Omental fat pad (tissue), 4 donors: ENCODE measurements around the gene CCDC88B. TPM values are rescaled to one million over a fixed set of nuclear protein-coding genes. Genes with fewer than 3 reads are reported as not detected.

Source experiments
- ATAC-seq: fragments of 150-250 bp; one replicate; pipeline ENCODE4 v1.9.1; 2016; ENCODE audit warnings: mild to moderate bottlenecking, moderate library complexity; ENCODE audit not compliant: low FRiP score
- DNase-seq: peaks from one replicate; pipeline ENCODE4 v3.0.0-alpha.2; 2019; ENCODE audit warnings: low spot score
- total RNA-seq, 4 donors: library from RNA; depleted of rRNA; stranded (reverse); fragments of >200 nt; gene quantifications; one replicate each; pipeline ENCODE4 v1.1.0, GENCODE V29; 2016
- TF ChIP-seq, protein P1 (sequence below), 3 donors: fragments of 450-650 bp; IDR thresholded peaks; one replicate each; pipeline ENCODE4 v1.5.1; 2016 to 2017; ENCODE audit warnings: antibody characterized with exemption in 3 of 3, mild to moderate bottlenecking in 3 of 3, moderate library complexity in 2 of 3

Gene CCDC88B
- total RNA-seq, 4 donors from 2014 or later, result 6.2 to 24.1 (median 10.3) TPM

DNA sequence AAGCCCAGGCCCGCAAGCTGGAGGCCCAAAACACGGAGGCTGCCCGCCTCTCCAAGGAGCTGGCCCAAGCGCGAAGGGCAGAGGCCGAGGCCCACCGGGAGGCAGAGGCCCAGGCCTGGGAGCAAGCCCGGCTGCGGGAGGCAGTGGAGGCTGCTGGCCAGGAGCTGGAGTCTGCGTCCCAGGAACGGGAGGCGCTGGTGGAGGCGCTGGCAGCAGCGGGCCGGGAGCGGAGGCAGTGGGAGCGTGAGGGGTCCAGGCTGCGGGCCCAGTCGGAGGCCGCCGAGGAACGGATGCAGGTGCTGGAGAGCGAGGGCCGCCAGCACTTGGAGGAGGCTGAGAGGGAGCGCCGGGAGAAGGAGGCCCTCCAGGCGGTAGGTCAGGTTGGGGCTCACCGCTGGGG, 4.8 kb downstream of the CCDC88B start:
- DNase-seq, result no peak
- ATAC-seq, result no peak
- TF ChIP-seq, protein P1, sequence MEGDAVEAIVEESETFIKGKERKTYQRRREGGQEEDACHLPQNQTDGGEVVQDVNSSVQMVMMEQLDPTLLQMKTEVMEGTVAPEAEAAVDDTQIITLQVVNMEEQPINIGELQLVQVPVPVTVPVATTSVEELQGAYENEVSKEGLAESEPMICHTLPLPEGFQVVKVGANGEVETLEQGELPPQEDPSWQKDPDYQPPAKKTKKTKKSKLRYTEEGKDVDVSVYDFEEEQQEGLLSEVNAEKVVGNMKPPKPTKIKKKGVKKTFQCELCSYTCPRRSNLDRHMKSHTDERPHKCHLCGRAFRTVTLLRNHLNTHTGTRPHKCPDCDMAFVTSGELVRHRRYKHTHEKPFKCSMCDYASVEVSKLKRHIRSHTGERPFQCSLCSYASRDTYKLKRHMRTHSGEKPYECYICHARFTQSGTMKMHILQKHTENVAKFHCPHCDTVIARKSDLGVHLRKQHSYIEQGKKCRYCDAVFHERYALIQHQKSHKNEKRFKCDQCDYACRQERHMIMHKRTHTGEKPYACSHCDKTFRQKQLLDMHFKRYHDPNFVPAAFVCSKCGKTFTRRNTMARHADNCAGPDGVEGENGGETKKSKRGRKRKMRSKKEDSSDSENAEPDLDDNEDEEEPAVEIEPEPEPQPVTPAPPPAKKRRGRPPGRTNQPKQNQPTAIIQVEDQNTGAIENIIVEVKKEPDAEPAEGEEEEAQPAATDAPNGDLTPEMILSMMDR (IDR thresholded peaks at IDR 0.05), result no peak

DNA sequence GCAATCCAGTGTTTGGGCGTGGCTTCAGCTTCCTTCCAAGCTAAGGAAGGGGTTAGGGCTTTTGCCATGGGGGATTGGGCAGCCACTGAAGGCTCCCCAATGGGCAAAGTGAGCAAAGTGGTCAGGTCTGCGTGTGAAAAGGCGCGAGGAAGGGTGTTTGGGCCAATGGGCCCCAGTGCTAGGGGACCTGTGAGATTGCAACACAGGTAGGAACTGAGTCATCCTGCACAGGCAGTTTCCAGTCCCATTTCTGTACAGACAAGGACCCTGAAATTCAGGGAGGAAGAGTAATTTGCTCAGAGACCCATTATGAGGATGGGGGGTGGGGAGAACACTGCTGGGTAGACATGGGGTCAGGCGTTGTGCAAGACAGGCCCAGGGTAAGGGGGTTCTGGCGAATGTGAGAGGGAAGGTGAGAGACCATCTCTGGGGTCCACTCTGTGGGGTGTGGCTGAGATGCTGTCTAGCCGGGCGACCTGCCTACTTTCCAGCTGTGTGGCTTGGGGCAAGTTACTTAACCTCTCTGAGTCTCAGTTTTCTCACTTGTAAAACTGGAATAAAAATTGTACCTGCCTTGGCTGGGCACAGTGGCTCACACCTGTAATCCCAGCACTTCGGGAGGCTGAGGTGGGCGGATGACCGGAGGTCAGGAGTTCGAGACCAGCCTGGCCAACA, 7.3 kb downstream of the CCDC88B start:
- DNase-seq, result no peak
- TF ChIP-seq, protein P1 (IDR thresholded peaks at IDR 0.05), result no peak
- ATAC-seq, result no peak

DNA sequence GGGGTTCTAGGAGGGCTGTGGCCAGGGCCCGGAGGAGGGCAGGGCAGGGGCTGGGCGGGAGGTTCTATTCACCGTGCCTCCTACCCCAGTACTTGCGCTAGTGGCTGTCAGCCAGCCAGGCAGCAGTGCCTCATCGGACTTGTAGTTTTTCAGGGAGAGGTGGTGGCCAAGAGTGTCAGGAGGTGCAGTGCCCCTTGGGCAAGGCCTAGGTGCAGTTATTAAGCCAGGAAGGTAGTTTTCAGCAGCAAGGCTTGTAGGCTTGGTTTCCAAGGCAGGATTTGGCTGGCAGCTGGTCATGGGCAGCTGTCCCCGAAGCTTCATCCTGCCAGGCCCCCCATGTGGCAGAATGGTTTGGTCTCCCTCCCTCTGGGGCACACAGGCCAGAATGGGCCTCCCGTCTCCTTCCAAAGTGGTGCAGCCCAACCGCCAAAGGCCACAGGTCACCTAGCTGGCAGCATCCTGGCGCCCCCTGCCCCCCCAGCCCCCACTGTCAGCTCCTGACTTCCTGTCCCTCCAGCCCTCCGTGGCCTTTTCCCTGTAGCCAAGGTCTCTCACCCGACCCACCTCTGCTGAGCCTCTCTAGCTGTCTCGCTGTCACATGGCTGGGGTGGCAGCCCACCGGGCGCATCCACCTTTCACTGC, 8.5 kb downstream of the CCDC88B start:
- TF ChIP-seq, protein P1 (IDR thresholded peaks at IDR 0.05), result no peak
- ATAC-seq (no peak), DNase-seq (no peak)

DNA sequence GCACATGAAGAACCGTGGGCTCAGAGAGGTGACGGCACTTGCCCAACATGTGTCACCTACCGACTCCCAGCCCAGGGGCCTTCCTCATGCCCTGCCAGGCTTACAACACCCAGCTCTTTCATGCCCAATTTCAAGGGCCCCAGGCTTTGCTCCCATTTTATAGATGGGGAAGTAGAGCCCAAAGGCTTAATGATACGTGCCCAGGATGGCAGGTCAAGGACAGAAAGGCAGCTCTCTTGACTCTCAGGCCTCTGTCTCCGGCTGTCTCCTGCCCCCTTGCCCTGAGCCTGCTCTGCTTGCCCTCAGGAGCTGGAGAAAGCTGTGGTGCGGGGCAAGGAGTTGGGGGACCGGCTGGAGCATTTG, 9.0 kb downstream of the CCDC88B start:
- DNase-seq (no peak), ATAC-seq (no peak)
- TF ChIP-seq, protein P1 (IDR thresholded peaks at IDR 0.05), result no peak

DNA sequence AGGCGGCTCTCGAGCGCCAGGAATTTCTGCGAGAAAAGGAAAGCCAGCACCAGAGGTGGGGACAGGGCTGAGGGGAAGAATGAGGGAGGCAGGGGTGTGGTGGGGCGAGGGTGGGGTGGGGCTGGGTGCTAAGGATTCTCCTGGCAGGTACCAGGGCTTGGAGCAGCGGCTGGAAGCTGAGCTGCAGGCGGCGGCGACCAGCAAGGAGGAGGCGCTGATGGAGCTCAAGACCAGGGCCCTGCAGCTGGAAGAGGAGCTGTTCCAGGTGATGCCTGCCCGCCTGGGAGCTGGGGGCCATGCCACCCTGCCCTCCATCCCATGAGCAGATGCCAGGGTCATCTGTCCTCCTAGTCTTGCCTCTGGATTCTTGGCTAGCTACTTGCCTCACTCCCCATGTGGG, 9.4 kb downstream of the CCDC88B start:
- ATAC-seq, result no peak
- no peak for DNase-seq
- TF ChIP-seq, protein P1 (IDR thresholded peaks at IDR 0.05), result no peak

DNA sequence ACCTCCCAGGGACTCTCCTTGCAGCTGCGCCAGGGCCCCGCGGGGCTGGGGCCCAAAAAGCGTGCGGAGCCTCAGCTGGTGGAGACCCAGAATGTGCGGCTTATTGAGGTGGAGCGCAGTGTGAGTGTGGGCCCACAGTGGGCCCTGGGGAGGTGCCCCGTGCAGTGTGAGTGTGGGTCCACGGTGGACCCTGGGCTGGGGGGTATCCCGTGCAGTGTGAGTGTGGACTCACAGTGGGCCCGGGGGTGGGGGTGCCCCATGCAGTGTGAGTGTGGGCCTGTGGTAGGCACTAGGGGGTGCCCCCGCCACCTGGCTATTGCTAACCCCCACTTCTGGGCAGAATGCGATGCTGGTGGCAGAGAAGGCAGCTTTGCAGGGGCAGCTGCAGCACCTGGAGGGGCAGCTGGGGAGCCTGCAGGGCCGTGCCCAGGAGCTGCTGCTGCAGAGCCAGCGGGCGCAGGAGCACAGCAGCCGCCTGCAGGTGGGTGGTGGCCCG, 11.2 kb downstream of the CCDC88B start:
- ATAC-seq (no peak), DNase-seq (no peak)
- TF ChIP-seq, protein P1 (IDR thresholded peaks at IDR 0.05), result no peak
